ENCODE data around the gene TMUB2. TPM values are rescaled to one million over a fixed set of nuclear protein-coding genes. Genes with fewer than 3 reads are reported as not detected.

TMUB2 gene
- total RNA-seq, 1 donor from 2014 or later: 35.0 TPM

- no peak for DNase-seq (ENCODE audit: low read depth)
- Histone ChIP-seq H3K4me3 (ENCODE audit: low read depth, low read length) (no peak overlapping the region), H3K27me3 (ENCODE audit: control insufficient read depth, insufficient read depth, low read length) (no peaks in the 10 kb centered on the region), H3K36me3 (ENCODE audit: control insufficient read depth, insufficient read depth, low read length) (peaks cover 10% of the 10 kb centered on the region)
- TF ChIP-seq, protein P1, sequence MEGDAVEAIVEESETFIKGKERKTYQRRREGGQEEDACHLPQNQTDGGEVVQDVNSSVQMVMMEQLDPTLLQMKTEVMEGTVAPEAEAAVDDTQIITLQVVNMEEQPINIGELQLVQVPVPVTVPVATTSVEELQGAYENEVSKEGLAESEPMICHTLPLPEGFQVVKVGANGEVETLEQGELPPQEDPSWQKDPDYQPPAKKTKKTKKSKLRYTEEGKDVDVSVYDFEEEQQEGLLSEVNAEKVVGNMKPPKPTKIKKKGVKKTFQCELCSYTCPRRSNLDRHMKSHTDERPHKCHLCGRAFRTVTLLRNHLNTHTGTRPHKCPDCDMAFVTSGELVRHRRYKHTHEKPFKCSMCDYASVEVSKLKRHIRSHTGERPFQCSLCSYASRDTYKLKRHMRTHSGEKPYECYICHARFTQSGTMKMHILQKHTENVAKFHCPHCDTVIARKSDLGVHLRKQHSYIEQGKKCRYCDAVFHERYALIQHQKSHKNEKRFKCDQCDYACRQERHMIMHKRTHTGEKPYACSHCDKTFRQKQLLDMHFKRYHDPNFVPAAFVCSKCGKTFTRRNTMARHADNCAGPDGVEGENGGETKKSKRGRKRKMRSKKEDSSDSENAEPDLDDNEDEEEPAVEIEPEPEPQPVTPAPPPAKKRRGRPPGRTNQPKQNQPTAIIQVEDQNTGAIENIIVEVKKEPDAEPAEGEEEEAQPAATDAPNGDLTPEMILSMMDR (IDR thresholded peaks at IDR 0.05; ENCODE audit: insufficient read depth, low read length, poor library complexity, severe bottlenecking): no peak
Measured at GRCh38 chr17:44191941-44192496, 5.2 kb downstream of the TMUB2 start.

GRCh38 chr17:44192750-44193149, 6.0 kb downstream of the TMUB2 start:
- TF ChIP-seq, protein P1 (IDR thresholded peaks at IDR 0.05; ENCODE audit: insufficient read depth, low read length, poor library complexity, severe bottlenecking): no peak
- peaks cover 11% of the 10 kb centered on the region for H3K36me3 ChIP-seq (ENCODE audit: control insufficient read depth, insufficient read depth, low read length)
- no peaks in the 10 kb centered on the region for H3K27me3 ChIP-seq (ENCODE audit: control insufficient read depth, insufficient read depth, low read length)
- no peak for DNase-seq (ENCODE audit: low read depth)
- no peak overlapping the region for H3K4me3 ChIP-seq (ENCODE audit: low read depth, low read length)

DNA sequence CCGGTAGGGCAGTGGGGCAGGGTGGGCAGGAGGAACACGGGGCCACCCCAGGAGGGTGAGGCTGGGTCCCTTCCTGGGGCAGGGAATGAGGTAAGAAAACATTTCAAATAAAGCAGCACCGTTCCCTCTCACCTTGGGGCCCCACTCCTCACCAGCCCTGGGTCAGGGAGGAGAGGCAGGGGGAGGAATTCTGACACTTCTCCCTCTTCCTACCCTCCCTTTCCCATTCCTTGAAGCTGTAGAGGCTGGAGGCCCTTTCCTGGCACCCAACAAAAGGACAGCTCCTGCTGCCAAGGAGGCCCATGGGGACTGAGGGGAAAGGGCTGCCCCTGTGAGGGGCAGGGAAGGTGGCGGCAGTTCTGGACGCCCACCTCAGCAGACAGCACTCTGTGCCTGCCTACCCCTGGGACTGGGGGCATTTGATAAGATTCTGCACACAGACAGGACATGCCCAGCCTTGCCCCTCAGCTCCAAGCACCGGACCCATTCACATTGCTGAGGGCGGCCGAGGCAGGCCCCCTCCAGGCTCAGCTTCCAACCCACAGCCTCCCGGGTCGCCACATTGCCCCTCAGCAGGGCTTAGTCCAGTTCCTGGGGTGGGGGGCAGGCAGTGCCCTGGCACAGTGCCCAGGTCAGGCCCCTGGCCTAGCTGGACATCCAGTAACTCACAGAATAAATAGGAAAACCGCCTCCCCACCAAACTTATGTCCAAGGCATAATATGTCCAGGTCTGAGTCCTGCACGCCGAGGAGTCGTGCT, 6.7 kb downstream of the TMUB2 start:
- no peak overlapping the region for H3K4me3 ChIP-seq (ENCODE audit: low read depth, low read length)
- H3K36me3 ChIP-seq (ENCODE audit: control insufficient read depth, insufficient read depth, low read length): peaks cover 11% of the 10 kb centered on the region
- H3K27me3 ChIP-seq (ENCODE audit: control insufficient read depth, insufficient read depth, low read length): no peaks in the 10 kb centered on the region
- TF ChIP-seq, protein P1 (IDR thresholded peaks at IDR 0.05; ENCODE audit: insufficient read depth, low read length, poor library complexity, severe bottlenecking): no peak
- no peak for DNase-seq (ENCODE audit: low read depth)

DNA sequence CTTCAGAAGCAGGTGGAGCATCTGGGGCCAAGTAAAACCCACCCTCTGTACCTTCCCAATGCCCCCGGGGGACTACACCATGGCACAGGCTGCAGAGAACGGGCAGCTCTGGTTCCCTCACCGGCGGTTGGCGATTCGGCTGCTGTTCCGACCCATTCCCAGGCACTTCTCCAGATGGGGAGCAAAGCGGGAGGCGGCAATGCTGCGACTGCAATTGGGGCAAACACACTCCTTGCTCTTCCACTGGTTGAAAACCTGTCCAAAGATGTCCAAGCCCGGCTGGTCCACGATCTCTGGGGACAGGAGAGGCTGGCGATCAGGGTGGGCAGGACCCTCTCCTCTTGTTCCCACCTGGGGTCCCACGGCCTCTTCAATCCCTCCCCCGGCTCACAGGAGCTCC, 10.3 kb downstream of the TMUB2 start:
- Histone ChIP-seq H3K4me3 (ENCODE audit: low read depth, low read length) (no peak overlapping the region), H3K36me3 (ENCODE audit: control insufficient read depth, insufficient read depth, low read length) (peaks cover 11% of the 10 kb centered on the region), H3K27me3 (ENCODE audit: control insufficient read depth, insufficient read depth, low read length) (no peaks in the 10 kb centered on the region)
- TF ChIP-seq, protein P1 (IDR thresholded peaks at IDR 0.05; ENCODE audit: insufficient read depth, low read length, poor library complexity, severe bottlenecking): no peak
- no peak for DNase-seq (ENCODE audit: low read depth)

DNA sequence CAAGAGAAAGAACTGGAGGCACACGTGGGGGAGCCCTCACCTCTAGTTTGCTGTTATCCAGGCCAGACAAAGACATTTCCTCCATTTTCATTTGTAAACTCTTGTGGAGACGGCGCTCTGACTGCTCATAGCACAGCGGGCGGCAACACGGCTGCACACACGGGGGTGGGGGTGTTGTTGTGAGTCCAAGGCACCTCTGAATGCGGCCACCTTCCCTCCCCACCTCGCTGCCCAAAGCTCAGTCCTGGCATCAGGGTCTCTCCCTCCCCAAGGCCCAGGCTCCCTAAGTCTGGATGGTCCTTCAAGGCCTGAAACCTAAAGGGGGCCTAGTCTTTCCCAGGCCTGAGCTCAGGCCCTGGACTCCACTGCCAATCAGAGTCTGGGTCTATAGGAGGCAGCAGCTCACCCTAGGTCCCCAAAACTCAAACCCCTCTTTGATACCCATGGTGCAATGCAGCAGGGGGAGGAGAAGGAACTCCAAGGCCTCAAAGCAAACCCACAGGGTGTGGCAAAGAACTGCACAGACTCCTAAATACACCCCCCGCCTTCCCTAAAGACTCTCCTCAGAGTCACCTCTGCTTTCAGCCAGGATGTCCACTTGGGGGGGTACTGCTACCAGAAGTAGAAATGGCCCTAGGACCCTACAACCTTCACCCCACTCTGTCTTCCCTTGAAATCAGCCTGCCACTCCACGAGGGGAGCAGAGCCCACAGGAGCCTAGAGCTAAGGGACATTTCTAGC, 11.4 kb downstream of the TMUB2 start:
- peaks cover 10% of the 10 kb centered on the region for H3K36me3 ChIP-seq (ENCODE audit: control insufficient read depth, insufficient read depth, low read length)
- peak overlapping the region; percentile 84 for H3K4me3 ChIP-seq (ENCODE audit: low read depth, low read length)
- TF ChIP-seq, protein P1 (IDR thresholded peaks at IDR 0.05; ENCODE audit: insufficient read depth, low read length, poor library complexity, severe bottlenecking): no peak
- H3K27me3 ChIP-seq (ENCODE audit: control insufficient read depth, insufficient read depth, low read length): no peaks in the 10 kb centered on the region
- no peak for DNase-seq (ENCODE audit: low read depth)

Measured in kidney epithelial cell (primary cell).